HG02642 (cell line): Measurements from ENCODE around the gene NEUROG2.
"Not testable (repeated sequence)": the region's sequence is repeated elsewhere in the genome, so short reads cannot be mapped to it uniquely, and the experiment has no call there.

Experiments
- ATAC-seq: cut with Tn5 transposase; IDR thresholded peaks from one replicate; pipeline ENCODE4 v1.9.1; 2021; ENCODE audit warnings: mild to moderate bottlenecking; ENCODE audit not compliant: unreplicated experiment, poor library complexity

NEUROG2 gene

DNA sequence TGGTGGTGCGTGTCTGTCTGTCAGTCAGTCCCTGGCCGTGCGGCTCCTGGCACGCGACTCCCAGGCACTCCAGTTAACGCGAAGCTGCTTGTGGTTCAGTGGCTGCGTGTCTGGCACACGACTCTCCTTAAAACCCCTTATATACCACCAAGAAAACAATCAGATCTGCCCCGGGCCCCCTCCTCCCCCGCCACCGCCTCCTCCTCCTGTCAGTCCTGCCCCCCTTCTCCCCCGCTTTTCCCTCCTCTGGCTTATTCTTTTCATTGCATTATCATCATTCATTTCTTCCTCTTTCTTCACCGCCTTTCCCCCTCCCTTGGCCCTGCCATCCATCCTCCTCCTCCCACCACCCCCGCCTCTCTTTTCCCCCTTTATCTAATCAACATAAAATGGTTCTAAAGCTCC, at the start of gene NEUROG2:
TSS of gene NEUROG2 (minus strand) at position 115 of the 405 bp plus-strand sequence. CDS start 705 bp downstream, outside the sequence.
- ATAC-seq = no peak

GRCh38 chr4:112564706-112565270, 48.8 kb upstream of the NEUROG2 start:
- no peak for ATAC-seq

GRCh38 chr4:112563431-112564200, 47.6 kb upstream of the NEUROG2 start:
- peak; percentile 46 for ATAC-seq

GRCh38 chr4:112562254-112562879, 46.4 kb upstream of the NEUROG2 start:
- no peak for ATAC-seq

- ATAC-seq = no peak
These were observed 44.1 kb upstream of the NEUROG2 start for GRCh38 chr4:112560084-112560483.

DNA sequence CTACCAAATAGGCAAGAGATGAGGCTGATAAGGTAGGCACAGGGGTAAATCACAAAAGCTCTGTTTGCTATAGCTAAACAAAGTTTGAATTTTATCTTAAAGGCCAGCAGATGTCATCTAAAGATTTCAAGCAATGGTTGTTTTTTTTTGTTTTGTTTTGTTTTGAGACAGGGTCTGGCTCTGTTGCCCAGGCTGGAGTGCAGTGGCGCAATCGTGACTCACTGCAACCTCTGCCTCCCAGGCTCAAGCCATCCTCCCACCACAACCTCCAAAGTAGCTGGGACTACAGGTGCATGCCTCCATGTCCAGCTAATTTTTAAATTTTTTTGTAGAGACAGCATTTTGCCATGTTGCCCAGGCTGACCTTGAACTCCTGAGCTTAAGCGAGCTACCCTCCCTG, 43.1 kb upstream of the NEUROG2 start:
- no peak for ATAC-seq

GRCh38 chr4:112557676-112558411, 41.9 kb upstream of the NEUROG2 start:
- ATAC-seq = no peak

GRCh38 chr4:112554271-112554670, 38.3 kb upstream of the NEUROG2 start:
- ATAC-seq = not testable (repeated sequence)

- ATAC-seq = no peak
These were observed 36.7 kb upstream of the NEUROG2 start for GRCh38 chr4:112552668-112553067.

DNA sequence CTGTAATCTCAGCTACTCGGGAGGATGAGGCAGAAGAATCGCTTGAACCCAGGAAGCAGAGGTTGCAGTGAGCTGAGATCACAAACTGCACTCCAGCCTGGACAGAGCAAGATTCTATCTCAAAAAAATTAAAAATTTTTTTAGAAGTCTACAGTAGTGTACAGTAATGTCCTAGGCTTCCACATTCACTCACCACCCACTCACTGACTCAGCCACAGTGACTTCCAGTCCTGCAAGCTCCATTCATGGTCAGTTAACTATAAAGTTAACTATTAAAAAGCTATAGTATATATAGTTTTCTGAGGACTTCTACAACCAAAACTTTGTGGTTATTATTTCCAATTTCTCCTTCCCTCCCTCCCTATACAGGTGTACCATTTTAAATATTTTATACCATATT, 34.7 kb upstream of the NEUROG2 start:
- ATAC-seq = no peak

GRCh38 chr4:112546476-112546875, 30.5 kb upstream of the NEUROG2 start:
- no peak for ATAC-seq

- no peak for ATAC-seq
These were observed 29.4 kb upstream of the NEUROG2 start for GRCh38 chr4:112545346-112545745.

- no peak for ATAC-seq
These were observed 24.7 kb upstream of the NEUROG2 start for GRCh38 chr4:112540695-112541094.

DNA sequence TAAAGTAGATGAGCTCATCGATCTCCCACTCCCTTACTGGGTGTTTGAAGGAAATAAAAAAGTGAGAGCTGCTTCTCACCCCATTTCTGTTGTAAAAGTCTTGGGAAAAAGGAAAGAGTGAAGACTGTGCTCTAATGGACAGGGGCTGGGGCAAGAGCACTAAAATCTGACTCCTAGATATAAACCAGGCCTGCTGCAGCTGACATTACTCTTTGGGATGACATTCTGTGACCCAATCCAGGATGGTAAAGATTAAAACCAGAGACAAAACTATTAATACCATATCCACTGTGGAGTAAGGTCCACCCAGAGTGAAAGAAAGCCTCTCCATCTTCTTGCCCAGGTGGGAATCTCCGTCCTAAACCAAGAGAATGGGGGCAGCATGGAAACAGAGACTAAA, 20.1 kb upstream of the NEUROG2 start:
- ATAC-seq = no peak

GRCh38 chr4:112532267-112532666, 16.3 kb upstream of the NEUROG2 start:
- ATAC-seq = no peak

GRCh38 chr4:112531146-112531545, 15.2 kb upstream of the NEUROG2 start:
- no peak for ATAC-seq

DNA sequence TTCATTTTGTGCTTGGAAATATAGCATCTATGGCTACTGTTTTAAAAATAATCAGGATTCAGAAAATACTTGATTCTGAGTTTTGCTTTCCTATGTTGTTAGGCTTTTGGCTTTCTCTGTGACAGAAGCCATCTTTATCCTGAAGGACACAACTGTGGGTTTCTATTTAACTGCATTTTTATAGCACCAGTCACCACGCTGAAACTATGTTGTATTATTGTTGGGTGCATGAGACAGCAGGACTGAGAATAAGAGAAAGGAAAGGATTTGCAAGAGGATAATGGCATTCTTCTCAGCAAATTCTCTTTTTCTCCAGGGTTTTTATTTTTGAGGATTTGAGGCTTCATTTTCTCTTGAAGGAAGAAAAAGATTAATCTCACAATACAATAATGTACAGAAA, 10.1 kb upstream of the NEUROG2 start:
- ATAC-seq = no peak

DNA sequence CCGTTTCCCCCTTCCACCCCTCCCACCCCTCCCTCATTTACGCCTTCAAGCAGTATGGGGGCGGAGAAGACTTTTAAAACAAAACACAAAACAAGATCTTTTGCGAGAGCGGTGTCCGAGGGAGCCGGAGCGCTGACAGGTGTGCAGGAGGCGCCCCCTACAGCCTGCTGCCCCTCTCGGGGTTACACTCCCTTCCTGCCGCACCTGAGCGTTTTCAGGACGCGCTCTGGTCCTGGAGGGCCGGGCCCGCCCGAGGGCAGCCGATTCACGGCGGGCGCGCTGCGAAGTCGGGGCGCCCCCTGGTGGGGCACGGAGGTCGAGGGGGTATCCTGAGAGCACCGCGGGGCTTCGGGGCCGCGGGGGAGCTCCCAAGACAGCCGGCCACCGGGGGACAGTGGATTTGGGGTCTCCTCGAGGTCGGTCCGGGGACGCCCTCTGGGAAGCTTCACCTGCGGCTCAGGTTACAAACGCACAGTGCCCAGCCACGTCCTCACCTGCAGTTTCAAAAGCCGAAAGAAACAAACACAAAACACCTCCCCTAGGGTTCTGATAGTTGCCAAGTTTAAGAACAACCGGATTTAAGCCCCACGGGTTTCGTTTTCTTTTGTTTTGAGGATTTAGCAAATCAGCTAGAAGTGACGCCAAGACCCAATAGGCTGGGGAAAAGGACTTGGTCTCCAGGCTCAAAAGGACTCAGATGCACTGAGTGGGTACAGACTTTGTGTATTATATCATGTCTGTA, 8.0 kb upstream of the NEUROG2 start:
- ATAC-seq = peak; percentile 90

DNA sequence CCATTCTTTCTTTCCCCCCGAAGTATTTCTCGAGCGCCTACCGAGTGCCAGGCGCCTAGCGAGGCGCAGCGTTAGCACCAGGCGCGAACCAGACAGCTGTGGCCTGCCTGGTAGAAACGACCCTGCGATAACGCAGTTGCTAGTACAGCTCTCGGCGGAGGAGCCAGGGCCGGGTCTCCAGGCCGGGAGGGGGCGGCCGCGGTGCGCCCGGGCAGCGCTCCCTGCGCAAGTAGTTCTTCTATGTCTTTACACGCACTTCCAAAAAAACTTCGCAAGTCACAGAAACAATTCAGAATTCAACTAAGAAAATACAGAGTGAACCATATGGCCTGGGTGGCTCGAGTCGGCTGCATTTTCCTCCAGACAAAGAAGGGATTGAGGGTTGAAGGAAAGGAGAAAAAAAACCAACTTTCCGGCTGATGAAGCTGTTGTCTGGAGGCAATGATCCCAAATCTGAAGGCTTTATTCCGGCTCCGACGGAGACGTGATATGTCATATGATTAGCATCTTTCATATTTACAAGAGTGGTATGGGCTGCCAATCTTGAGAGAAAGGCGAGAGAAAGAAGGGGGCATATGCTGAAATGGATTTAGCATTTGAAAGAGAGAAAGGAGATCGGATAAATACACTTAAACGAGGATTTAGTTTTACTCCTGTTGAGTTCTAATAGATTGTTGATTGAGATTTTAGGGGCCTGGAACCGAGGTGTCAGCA, 7.2 kb upstream of the NEUROG2 start:
- peak; percentile 56 for ATAC-seq

DNA sequence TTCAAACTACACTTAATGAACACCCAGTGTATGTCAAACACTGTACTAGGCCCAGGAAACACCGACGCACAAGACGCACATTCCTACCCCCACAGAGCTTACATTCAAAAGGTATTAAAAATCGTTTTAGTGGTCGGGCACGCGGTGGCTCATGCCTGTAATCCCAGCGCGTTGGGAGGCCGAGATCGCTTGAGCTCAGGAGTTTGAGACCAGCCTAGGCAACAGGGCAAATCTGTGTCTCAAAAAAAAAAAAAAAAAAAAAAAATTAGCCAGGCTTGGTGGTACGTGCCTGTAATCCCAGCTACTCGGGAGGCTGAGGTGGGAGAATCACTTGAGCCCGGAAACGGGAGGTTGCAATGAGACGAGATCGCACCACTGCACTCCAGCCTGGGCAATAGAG, 6.5 kb upstream of the NEUROG2 start:
- not testable (repeated sequence) for ATAC-seq
